Upper lobe of left lung (tissue), 4 donors: ENCODE data around the gene SERPINA5.

Experiments used
- CTCF ChIP-seq, 6 experiments: fragments of 450-650 bp in 4 of 6; fragments of 200-600 bp in 2 of 6; sonication (generic) in 2 of 6; IDR thresholded peaks; one replicate each; pipeline ENCODE4 v1.5.1; 2016 to 2019; ENCODE audit warnings: antibody characterized with exemption in 6 of 6
- POLR2A ChIP-seq, 4 donors: fragments of 450-650 bp; IDR thresholded peaks; one replicate each; pipeline ENCODE4 v1.5.1; 2016 to 2017; ENCODE audit warnings: antibody characterized with exemption in 4 of 4, mild to moderate bottlenecking in 2 of 4

DNA sequence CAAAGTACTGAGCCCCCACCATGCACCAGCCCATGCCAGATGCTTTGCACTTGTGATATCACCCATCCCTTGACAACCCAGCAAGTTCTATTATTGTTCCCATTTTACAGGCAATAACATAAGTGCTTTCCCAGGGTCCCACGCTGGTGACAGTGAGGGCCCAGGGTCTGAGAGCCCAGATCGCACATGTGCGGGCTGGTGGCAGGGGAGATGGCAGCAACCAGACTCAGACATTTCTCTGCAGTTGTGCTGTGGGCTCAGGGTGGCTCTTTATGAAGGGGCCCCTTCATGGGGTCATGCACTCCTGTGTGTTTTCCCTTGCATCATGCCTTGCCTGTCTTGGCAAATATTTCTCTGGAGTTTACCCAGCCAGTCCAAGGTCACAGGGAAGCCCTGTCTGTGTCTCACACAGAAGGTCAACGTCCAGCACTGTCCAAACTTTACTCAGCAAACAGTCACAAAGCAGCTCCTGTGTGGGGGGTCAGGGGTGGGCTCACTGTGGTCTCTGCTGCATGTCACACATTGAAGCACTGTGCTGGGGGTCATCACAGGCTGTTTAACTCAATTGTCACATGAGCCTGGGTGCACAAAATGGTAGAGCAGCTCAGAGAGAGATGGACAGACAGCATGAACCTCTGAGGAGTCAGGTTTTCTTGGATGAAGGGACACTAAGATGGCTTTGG is 12.7 kb downstream of the SERPINA5 start:
- TF ChIP-seq POLR2A (IDR thresholded peaks at IDR 0.05) (no peak), CTCF (IDR thresholded peaks at IDR 0.05) (no peak)
